Ovary (tissue), 3 donors: ENCODE measurements around the gene SIT1.

ENCODE experiments used
- EP300 ChIP-seq: sonication (generic); formaldehyde crosslinking; IDR thresholded peaks from one replicate; pipeline ENCODE4 v1.6.1; 2017; ENCODE audit warnings: antibody characterized with exemption
- POLR2A ChIP-seq: fragments of 450-650 bp; IDR thresholded peaks from one replicate; pipeline ENCODE4 v1.6.1; 2017; ENCODE audit warnings: antibody characterized with exemption, mild to moderate bottlenecking, moderate library complexity
- TF ChIP-seq, protein P1 (sequence below), 3 donors: fragments of 450-650 bp in 2 of 3; fragments of 200-600 bp in 1 of 3; IDR thresholded peaks; one replicate each; pipeline versions ENCODE4 v1.5.1 to v1.8.0; 2016 to 2022; ENCODE audit warnings: antibody characterized with exemption in 3 of 3, mild to moderate bottlenecking in 1 of 3
- donor health status: DM: no; HTN: no; CAD: no.

GRCh38 chr9:35618325-35618727, 32.4 kb downstream of the SIT1 start, which contains the start of gene CD72:
- TF ChIP-seq, protein P1, sequence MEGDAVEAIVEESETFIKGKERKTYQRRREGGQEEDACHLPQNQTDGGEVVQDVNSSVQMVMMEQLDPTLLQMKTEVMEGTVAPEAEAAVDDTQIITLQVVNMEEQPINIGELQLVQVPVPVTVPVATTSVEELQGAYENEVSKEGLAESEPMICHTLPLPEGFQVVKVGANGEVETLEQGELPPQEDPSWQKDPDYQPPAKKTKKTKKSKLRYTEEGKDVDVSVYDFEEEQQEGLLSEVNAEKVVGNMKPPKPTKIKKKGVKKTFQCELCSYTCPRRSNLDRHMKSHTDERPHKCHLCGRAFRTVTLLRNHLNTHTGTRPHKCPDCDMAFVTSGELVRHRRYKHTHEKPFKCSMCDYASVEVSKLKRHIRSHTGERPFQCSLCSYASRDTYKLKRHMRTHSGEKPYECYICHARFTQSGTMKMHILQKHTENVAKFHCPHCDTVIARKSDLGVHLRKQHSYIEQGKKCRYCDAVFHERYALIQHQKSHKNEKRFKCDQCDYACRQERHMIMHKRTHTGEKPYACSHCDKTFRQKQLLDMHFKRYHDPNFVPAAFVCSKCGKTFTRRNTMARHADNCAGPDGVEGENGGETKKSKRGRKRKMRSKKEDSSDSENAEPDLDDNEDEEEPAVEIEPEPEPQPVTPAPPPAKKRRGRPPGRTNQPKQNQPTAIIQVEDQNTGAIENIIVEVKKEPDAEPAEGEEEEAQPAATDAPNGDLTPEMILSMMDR (IDR thresholded peaks at IDR 0.05), result no peak
- no peak for TF ChIP-seq EP300
- no peak for TF ChIP-seq POLR2A
